ENCODE data around the gene SORCS2. TPM values are rescaled to one million over a fixed set of nuclear protein-coding genes. Genes with fewer than 3 reads are reported as not detected.

SORCS2 gene
- total RNA-seq, 3 donors from 2014 or later, result 0.66 to 1.3 (median 0.80) TPM

DNA sequence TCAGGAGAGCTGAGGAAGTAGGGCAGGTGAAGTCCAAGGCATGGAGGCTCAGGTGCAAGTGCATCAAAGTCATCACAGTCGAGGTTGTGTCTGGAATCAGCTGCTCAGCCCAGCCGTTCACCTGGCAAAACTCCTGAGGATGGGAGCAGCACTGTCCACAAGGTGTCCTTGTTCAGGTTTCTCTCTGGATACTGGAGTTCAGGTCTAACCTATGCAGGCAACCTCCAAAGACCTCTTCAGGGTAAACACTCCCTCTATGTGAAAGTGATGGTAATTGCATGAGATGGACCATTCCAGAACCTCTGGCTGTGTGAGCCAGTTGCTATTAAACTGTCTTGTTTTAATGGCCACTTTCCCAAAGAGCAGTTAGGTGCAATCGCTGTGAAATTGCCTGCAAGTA lies 362.6 kb downstream of the SORCS2 start:
- H3K27ac ChIP-seq, result no peak overlapping the region
- TF ChIP-seq POLR2AphosphoS5 (IDR thresholded peaks at IDR 0.05) (no peak), POLR2A (IDR thresholded peaks at IDR 0.05) (no peak)
- TF ChIP-seq, protein P1, sequence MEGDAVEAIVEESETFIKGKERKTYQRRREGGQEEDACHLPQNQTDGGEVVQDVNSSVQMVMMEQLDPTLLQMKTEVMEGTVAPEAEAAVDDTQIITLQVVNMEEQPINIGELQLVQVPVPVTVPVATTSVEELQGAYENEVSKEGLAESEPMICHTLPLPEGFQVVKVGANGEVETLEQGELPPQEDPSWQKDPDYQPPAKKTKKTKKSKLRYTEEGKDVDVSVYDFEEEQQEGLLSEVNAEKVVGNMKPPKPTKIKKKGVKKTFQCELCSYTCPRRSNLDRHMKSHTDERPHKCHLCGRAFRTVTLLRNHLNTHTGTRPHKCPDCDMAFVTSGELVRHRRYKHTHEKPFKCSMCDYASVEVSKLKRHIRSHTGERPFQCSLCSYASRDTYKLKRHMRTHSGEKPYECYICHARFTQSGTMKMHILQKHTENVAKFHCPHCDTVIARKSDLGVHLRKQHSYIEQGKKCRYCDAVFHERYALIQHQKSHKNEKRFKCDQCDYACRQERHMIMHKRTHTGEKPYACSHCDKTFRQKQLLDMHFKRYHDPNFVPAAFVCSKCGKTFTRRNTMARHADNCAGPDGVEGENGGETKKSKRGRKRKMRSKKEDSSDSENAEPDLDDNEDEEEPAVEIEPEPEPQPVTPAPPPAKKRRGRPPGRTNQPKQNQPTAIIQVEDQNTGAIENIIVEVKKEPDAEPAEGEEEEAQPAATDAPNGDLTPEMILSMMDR (IDR thresholded peaks at IDR 0.05), result no peak
- no peaks in the 10 kb centered on the region for H3K27me3 ChIP-seq
- no peak for DNase-seq (ENCODE audit: low spot score in 2 of 2)
- H3K4me1 ChIP-seq, result no peaks in the 10 kb centered on the region
- H3K4me3 ChIP-seq, result no peak overlapping the region
- H3K9me3 ChIP-seq, result peaks cover 22 to 38% of the 10 kb centered on the region in 2 donors
- intact Hi-C loops (cut with DNase I; ENCODE audit: low total_unique reads), result no loop called here
- H3K36me3 ChIP-seq, result no peaks in the 10 kb centered on the region

DNA sequence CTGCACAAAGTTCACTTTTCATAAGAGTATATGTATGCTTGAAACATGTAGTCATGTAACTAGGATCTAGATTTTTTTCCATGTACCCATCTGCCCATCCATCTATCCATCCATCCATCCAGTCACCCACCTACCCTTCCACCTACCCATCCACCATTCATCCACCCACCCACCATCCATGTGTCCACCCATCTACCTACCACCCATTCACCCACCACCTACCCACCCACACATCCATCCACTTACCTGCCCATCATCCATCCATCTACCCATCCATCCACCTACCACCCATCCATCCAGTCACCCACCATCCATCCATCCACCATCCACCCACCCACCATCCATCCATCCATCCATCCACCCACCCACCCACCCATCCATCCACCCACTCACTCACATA lies 364.2 kb downstream of the SORCS2 start:
- intact Hi-C loops (cut with DNase I; ENCODE audit: low total_unique reads), result no loop called here
- no peaks in the 10 kb centered on the region for H3K4me1 ChIP-seq
- no peaks in the 10 kb centered on the region for H3K36me3 ChIP-seq
- no peak overlapping the region for H3K27ac ChIP-seq
- no peak for DNase-seq (ENCODE audit: low spot score in 2 of 2)
- H3K4me3 ChIP-seq, result no peak overlapping the region
- H3K9me3 ChIP-seq, result peaks cover 22 to 37% of the 10 kb centered on the region in 2 donors
- TF ChIP-seq, protein P1 (IDR thresholded peaks at IDR 0.05), result no peak
- TF ChIP-seq POLR2AphosphoS5 (IDR thresholded peaks at IDR 0.05) (no peak), POLR2A (IDR thresholded peaks at IDR 0.05) (no peak)
- no peaks in the 10 kb centered on the region for H3K27me3 ChIP-seq

DNA sequence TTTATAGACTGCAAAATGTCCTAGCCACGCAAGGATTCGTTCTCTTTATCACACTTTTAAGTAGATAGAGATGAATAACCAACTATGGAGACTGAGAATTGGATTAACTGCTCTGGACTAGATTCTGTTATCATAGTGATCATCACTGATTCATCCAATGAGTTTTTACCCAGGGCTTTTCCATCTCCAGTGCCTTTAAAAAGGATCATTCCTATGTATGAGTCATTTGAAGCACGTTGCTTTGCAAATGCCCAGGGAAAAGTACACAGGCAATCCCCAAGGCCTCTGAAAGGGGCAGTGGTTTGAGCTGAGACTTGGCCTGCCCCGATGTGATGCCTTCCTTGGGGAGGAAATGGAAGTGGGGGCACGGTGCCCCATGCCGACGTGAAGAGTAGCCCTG lies 365.1 kb downstream of the SORCS2 start:
- intact Hi-C loops (cut with DNase I; ENCODE audit: low total_unique reads), result no loop called here
- no peaks in the 10 kb centered on the region for H3K36me3 ChIP-seq
- no peaks in the 10 kb centered on the region for H3K4me1 ChIP-seq
- no peak for DNase-seq (ENCODE audit: low spot score in 2 of 2)
- peaks cover 16 to 28% of the 10 kb centered on the region in 2 donors for H3K9me3 ChIP-seq
- no peaks in the 10 kb centered on the region for H3K27me3 ChIP-seq
- no peak for TF ChIP-seq POLR2A (IDR thresholded peaks at IDR 0.05)
- TF ChIP-seq, protein P1 (IDR thresholded peaks at IDR 0.05), result no peak
- TF ChIP-seq POLR2AphosphoS5 (IDR thresholded peaks at IDR 0.05), result no peak
- H3K4me3 ChIP-seq, result no peak overlapping the region
- H3K27ac ChIP-seq, result no peak overlapping the region

DNA sequence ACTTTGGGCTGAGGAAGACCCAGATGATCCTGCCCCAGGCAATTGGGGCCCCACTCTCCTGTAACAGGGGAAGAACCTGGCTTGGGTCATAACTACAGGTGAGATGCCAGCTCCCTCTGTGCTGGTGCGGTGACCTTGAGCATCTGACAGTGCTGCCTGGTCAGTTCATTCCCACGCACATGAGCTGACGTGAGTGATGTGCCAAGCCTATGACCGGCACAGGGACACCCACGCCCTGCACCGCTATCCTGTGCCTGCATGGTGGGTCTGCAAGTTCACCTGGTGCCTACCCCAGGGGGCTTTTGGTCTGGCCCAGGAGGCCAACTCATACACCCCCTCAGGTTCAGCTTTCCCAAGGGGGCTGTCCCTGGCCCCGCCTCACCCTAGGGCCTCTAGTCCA lies 366.1 kb downstream of the SORCS2 start:
- Histone ChIP-seq H3K27me3 (no peaks in the 10 kb centered on the region), H3K27ac (no peak overlapping the region), H3K4me3 (no peak overlapping the region), H3K4me1 (no peaks in the 10 kb centered on the region), H3K9me3 (peaks cover 8 to 18% of the 10 kb centered on the region in 2 donors), H3K36me3 (no peaks in the 10 kb centered on the region)
- DNase-seq (ENCODE audit: low spot score in 2 of 2), result no peak
- intact Hi-C loops (cut with DNase I; ENCODE audit: low total_unique reads), result no loop called here
- TF ChIP-seq POLR2AphosphoS5 (IDR thresholded peaks at IDR 0.05), result no peak
- TF ChIP-seq, protein P1 (IDR thresholded peaks at IDR 0.05), result no peak
- no peak for TF ChIP-seq POLR2A (IDR thresholded peaks at IDR 0.05)

DNA sequence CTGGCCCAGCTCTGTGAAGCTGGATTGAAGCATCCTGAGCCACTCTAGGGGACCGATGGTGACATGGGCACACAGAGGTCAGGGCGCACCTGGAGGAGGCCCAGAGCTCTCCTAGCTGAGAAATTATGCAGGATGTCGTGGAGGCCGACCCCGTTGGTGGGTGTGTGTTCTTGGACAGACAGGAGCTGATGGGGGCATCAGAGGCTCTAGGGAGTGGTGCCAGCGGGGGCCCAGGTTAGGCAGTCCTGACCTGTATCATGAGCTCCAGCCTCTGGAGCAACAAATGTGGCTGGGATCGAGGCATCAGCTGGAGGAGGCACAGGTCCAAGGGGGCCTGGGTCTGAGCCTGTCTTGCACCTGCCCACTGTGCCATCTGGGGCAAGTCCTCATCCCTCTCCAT lies 367.0 kb downstream of the SORCS2 start:
- H3K36me3 ChIP-seq, result no peaks in the 10 kb centered on the region
- TF ChIP-seq POLR2A (IDR thresholded peaks at IDR 0.05), result no peak
- no peak for TF ChIP-seq POLR2AphosphoS5 (IDR thresholded peaks at IDR 0.05)
- TF ChIP-seq, protein P1 (IDR thresholded peaks at IDR 0.05), result no peak
- H3K27ac ChIP-seq, result no peak overlapping the region
- no peak overlapping the region for H3K4me3 ChIP-seq
- no peaks in the 10 kb centered on the region for H3K27me3 ChIP-seq
- DNase-seq (ENCODE audit: low spot score in 2 of 2), result no peak
- H3K4me1 ChIP-seq, result no peaks in the 10 kb centered on the region
- intact Hi-C loops (cut with DNase I; ENCODE audit: low total_unique reads), result no loop called here
- H3K9me3 ChIP-seq, result peaks cover 6 to 9% of the 10 kb centered on the region in 2 donors

Data from breast epithelium (tissue), 4 donors.